HEK293 (cell line): ENCODE results near the gene AHCTF1.

Experiments
- CTCF ChIA-PET: fragments of 350-600 bp; formaldehyde crosslinking; extraction: SDS; loops from one replicate; lab custom pipeline; 2021; ENCODE audit warnings: antibody characterized with exemption; lab: Yijun Ruan, JAX
- POLR2A ChIA-PET: fragments of 300-600 bp; formaldehyde crosslinking; extraction: SDS; loops from one replicate; lab custom pipeline; 2020; ENCODE audit warnings: antibody characterized with exemption, inconsistent platforms; lab: Yijun Ruan, JAX
- H3K27ac ChIP-seq: fragments of 200-500 bp; sonication (Bioruptor generic); 2 replicates; pipeline ENCODE4 v1.5.1; 2014; ENCODE audit warnings: low read depth, low read length, control low read depth, inconsistent platforms; ENCODE audit errors: extremely low read depth
- H3K36me3 ChIP-seq, 2 experiments: fragments of 200-500 bp in 1 of 2; sonication (Bioruptor generic) in 1 of 2; 1 replicate in 1 of 2; 2 replicates in 1 of 2; pipeline ENCODE4 v1.5.1; 2014 to 2017; ENCODE audit warnings: inconsistent platforms in 2 of 2, low read length in 2 of 2; ENCODE audit not compliant: control insufficient read depth in 2 of 2, insufficient read depth in 1 of 2
- H3K4me1 ChIP-seq: fragments of 200-500 bp; sonication (Bioruptor generic); 2 replicates; pipeline ENCODE4 v1.5.1; 2014; ENCODE audit warnings: mild to moderate bottlenecking, low read length, inconsistent platforms; ENCODE audit not compliant: control insufficient read depth, insufficient read depth
- H3K4me3 ChIP-seq: 2 replicates; pipeline ENCODE4 v1.5.1; 2011; ENCODE audit warnings: low read depth, mild to moderate bottlenecking, control low read depth, low read length, moderate library complexity
- H3K9me3 ChIP-seq: fragments of 200-500 bp; sonication (Bioruptor generic); 2 replicates; pipeline ENCODE4 v1.5.1; 2014; ENCODE audit warnings: low read depth, low read length, inconsistent platforms; ENCODE audit not compliant: control insufficient read depth, insufficient read depth
- GLI4 ChIP-seq: fragments of 450-650 bp; formaldehyde crosslinking; IDR thresholded peaks from 2 replicates; pipeline ENCODE4 v1.5.1; 2016; ENCODE audit warnings: missing biosample characterization, missing genetic modification characterization
- GLIS1 ChIP-seq: fragments of 450-650 bp; formaldehyde crosslinking; IDR thresholded peaks from 2 replicates; pipeline ENCODE4 v1.5.1; 2016; ENCODE audit warnings: missing biosample characterization, missing genetic modification characterization
- HOXD13 ChIP-seq: sonication (generic); formaldehyde crosslinking; IDR thresholded peaks from 2 replicates; pipeline ENCODE4 v1.8.0; 2022; ENCODE audit warnings: missing genetic modification reagents, borderline replicate concordance
- KLF10 ChIP-seq: fragments of 450-650 bp; IDR thresholded peaks from 2 replicates; pipeline ENCODE4 v1.5.1; 2018; ENCODE audit warnings: missing biosample characterization, mild to moderate bottlenecking, missing genetic modification characterization
- KLF7 ChIP-seq: fragments of 450-650 bp; formaldehyde crosslinking; IDR thresholded peaks from 2 replicates; pipeline ENCODE4 v1.5.1; 2016; ENCODE audit warnings: missing biosample characterization, missing genetic modification characterization, borderline replicate concordance
- PRDM10 ChIP-seq: fragments of 450-650 bp; formaldehyde crosslinking; IDR thresholded peaks from 2 replicates; pipeline ENCODE4 v1.5.1; 2016; ENCODE audit warnings: missing biosample characterization, missing genetic modification characterization
- SETDB1 ChIP-seq: IDR thresholded peaks from one replicate; pipeline ENCODE4 v1.6.1; 2017; ENCODE audit warnings: mild to moderate bottlenecking, low read length, moderate library complexity, mixed read lengths; ENCODE audit not compliant: insufficient read length
- YY1 ChIP-seq: fragments of 450-650 bp; formaldehyde crosslinking; IDR thresholded peaks from 2 replicates; pipeline ENCODE4 v1.5.1; 2018; ENCODE audit warnings: missing biosample characterization, missing genetic modification characterization
- YY2 ChIP-seq: fragments of 450-650 bp; formaldehyde crosslinking; IDR thresholded peaks from 2 replicates; pipeline ENCODE4 v1.5.1; 2016; ENCODE audit warnings: missing biosample characterization, missing genetic modification characterization
- ZNF114 ChIP-seq: fragments of 450-650 bp; formaldehyde crosslinking; IDR thresholded peaks from 2 replicates; pipeline ENCODE4 v1.5.0; 2017; ENCODE audit warnings: missing biosample characterization, missing genetic modification characterization
- ZNF121 ChIP-seq: fragments of 450-650 bp; formaldehyde crosslinking; IDR thresholded peaks from 2 replicates; pipeline ENCODE4 v1.5.1; 2016; ENCODE audit warnings: missing biosample characterization, missing genetic modification characterization
- ZNF133 ChIP-seq: fragments of 450-650 bp; formaldehyde crosslinking; IDR thresholded peaks from 2 replicates; pipeline ENCODE4 v1.5.1; 2016; ENCODE audit warnings: missing biosample characterization, missing genetic modification characterization
- ZNF138 ChIP-seq: fragments of 450-650 bp; formaldehyde crosslinking; IDR thresholded peaks from 2 replicates; pipeline ENCODE4 v1.5.1; 2016; ENCODE audit warnings: missing biosample characterization, missing genetic modification characterization, borderline replicate concordance
- ZNF155 ChIP-seq: fragments of 450-650 bp; formaldehyde crosslinking; IDR thresholded peaks from 2 replicates; pipeline ENCODE4 v1.5.1; 2016; ENCODE audit warnings: missing biosample characterization, missing genetic modification characterization
- ZNF211 ChIP-seq: fragments of 450-650 bp; formaldehyde crosslinking; IDR thresholded peaks from 2 replicates; pipeline ENCODE4 v1.5.1; 2016; ENCODE audit warnings: low read depth, missing biosample characterization, missing genetic modification characterization
- ZNF239 ChIP-seq: fragments of 450-650 bp; formaldehyde crosslinking; IDR thresholded peaks from 2 replicates; pipeline ENCODE4 v1.5.1; 2016; ENCODE audit warnings: missing biosample characterization, missing genetic modification characterization
- ZNF558 ChIP-seq: fragments of 450-650 bp; formaldehyde crosslinking; IDR thresholded peaks from 2 replicates; pipeline ENCODE4 v1.5.1; 2016; ENCODE audit warnings: missing biosample characterization, missing genetic modification characterization
- ZNF645 ChIP-seq: fragments of 450-650 bp; formaldehyde crosslinking; IDR thresholded peaks from 2 replicates; pipeline ENCODE4; 2016; ENCODE audit warnings: missing biosample characterization, missing genetic modification characterization
- ZNF768 ChIP-seq: fragments of 450-650 bp; formaldehyde crosslinking; IDR thresholded peaks from 2 replicates; pipeline ENCODE4 v1.5.1; 2018; ENCODE audit warnings: missing biosample characterization, mild to moderate bottlenecking, missing genetic modification characterization
- ZNF792 ChIP-seq: fragments of 450-650 bp; formaldehyde crosslinking; IDR thresholded peaks from 2 replicates; pipeline ENCODE4 v1.5.1; 2016; ENCODE audit warnings: missing biosample characterization, missing genetic modification characterization

AHCTF1 gene

GRCh38 chr1:246954126-246954525 is 22.4 kb upstream of the AHCTF1 start (continued):
- no peak for TF ChIP-seq KLF10 (tag by site-specific recombination)

- H3K4me1 ChIP-seq = no peaks in the 10 kb centered on the region
- ChIA-PET POLR2A (no interaction called here), CTCF (no interaction called here)
- H3K27ac ChIP-seq = no peak overlapping the region
- H3K36me3 ChIP-seq = peaks cover 0 to 13% of the 10 kb centered on the region in 2 experiments; a peak in 2 of 3 replicates
- no peaks in the 10 kb centered on the region for H3K9me3 ChIP-seq
- no peak overlapping the region for H3K4me3 ChIP-seq
- no peak for TF ChIP-seq YY2 (tag by site-specific recombination)
- no peak for TF ChIP-seq ZNF155 (tag by site-specific recombination)
- TF ChIP-seq ZNF768 (tag by site-specific recombination) = no peak
- TF ChIP-seq ZNF239 (tag by site-specific recombination) = no peak
- TF ChIP-seq YY1 (tag by site-specific recombination) = no peak
- no peak for TF ChIP-seq ZNF133
- no peak for TF ChIP-seq ZNF792 (tag by site-specific recombination)
- no peak for TF ChIP-seq GLI4
- no peak for TF ChIP-seq PRDM10 (tag by site-specific recombination)
- TF ChIP-seq ZNF558 (tag by site-specific recombination) = no peak
- no peak for TF ChIP-seq GLIS1 (tag by site-specific recombination)
- no peak for TF ChIP-seq ZNF211 (tag by site-specific recombination)
- no peak for TF ChIP-seq SETDB1
- TF ChIP-seq ZNF645 (tag by site-specific recombination) = no peak
- TF ChIP-seq HOXD13 (CRISPR knock-in tag) = no peak
- TF ChIP-seq ZNF121 (tag by site-specific recombination) = no peak
- TF ChIP-seq KLF7 (tag by site-specific recombination) = no peak
- no peak for TF ChIP-seq ZNF138 (tag by site-specific recombination)
- TF ChIP-seq, all 188 proteins: peak for 0
These were observed 19.7 kb upstream of the AHCTF1 start for GRCh38 chr1:246951413-246951812.

- POLR2A ChIA-PET = no interaction called here
- H3K27ac ChIP-seq = no peak overlapping the region
These were observed 18.2 kb upstream of the AHCTF1 start for GRCh38 chr1:246949956-246950355.

More at GRCh38 chr1:246949956-246950355, 18.2 kb upstream of the AHCTF1 start:
- no peak overlapping the region for H3K4me3 ChIP-seq
- peaks cover 0 to 17% of the 10 kb centered on the region in 2 experiments; a peak in 1 of 3 replicates for H3K36me3 ChIP-seq
- no peaks in the 10 kb centered on the region for H3K4me1 ChIP-seq
- no peaks in the 10 kb centered on the region for H3K9me3 ChIP-seq
- TF ChIP-seq ZNF114 = no peak
- CTCF ChIA-PET = no interaction called here
